Gastrocnemius medialis (tissue), 4 donors: ENCODE results near the gene ZCCHC9.

Source experiments
- CTCF ChIP-seq, 5 experiments: fragments of 450-650 bp in 3 of 5; fragments of 200-600 bp in 2 of 5; sonication (generic) in 2 of 5; IDR thresholded peaks in 4 of 5; conservative IDR thresholded peaks in 1 of 5; 1 replicate in 4 of 5; 2 replicates in 1 of 5; pipeline ENCODE4 v1.5.1; 2016 to 2019; ENCODE audit warnings: antibody characterized with exemption in 5 of 5, mild to moderate bottlenecking in 3 of 5, moderate library complexity in 3 of 5
- POLR2A ChIP-seq, 2 donors: fragments of 450-650 bp; IDR thresholded peaks; one replicate each; pipeline ENCODE4 v1.6.1; 2017; ENCODE audit warnings: antibody characterized with exemption in 2 of 2, mild to moderate bottlenecking in 2 of 2, moderate library complexity in 2 of 2

GRCh38 chr5:81256766-81257165 is 44.6 kb upstream of the ZCCHC9 start:
- TF ChIP-seq CTCF (IDR thresholded peaks at IDR 0.05 in 4 of 5, conservative IDR thresholded peaks at IDR 0.05 in 1 of 5) (no peak), POLR2A (IDR thresholded peaks at IDR 0.05) (no peak)
